Right ventricle myocardium inferior (tissue), 1 donor: ENCODE measurements around the gene KPNA5. TPM values are rescaled to one million over a fixed set of nuclear protein-coding genes. Genes with fewer than 3 reads are reported as not detected.

ENCODE experiments used
- ATAC-seq: fragments of 200-7000 bp; cut with Tn5 transposase; one replicate; pipeline ENCODE4 v1.9.1; 2020; ENCODE audit warnings: mild to moderate bottlenecking, moderate library complexity
- DNase-seq: peaks from one replicate; pipeline ENCODE4 v3.0.0; 2021; ENCODE audit errors: missing footprints
- intact Hi-C: fragments of 100-400 bp; cut with DNase I; formaldehyde crosslinking; loops from one replicate; pipeline ENCODE4 v1.11.0; 2022
- total RNA-seq: library from RNA; stranded (reverse); fragmentation: NEBNext Ultra II Directional; extraction: Animal tissue kit (Norgen Biotek cat#: 25700); gene quantifications from one replicate; pipeline ENCODE4 v1.2.1, GENCODE V29; 2021
- donor health status: DM: no; HTN: yes; CAD: no; lungs with severe emphysema.

KPNA5 gene
- total RNA-seq, 1 donor from 2014 or later = 7.3 TPM

DNA sequence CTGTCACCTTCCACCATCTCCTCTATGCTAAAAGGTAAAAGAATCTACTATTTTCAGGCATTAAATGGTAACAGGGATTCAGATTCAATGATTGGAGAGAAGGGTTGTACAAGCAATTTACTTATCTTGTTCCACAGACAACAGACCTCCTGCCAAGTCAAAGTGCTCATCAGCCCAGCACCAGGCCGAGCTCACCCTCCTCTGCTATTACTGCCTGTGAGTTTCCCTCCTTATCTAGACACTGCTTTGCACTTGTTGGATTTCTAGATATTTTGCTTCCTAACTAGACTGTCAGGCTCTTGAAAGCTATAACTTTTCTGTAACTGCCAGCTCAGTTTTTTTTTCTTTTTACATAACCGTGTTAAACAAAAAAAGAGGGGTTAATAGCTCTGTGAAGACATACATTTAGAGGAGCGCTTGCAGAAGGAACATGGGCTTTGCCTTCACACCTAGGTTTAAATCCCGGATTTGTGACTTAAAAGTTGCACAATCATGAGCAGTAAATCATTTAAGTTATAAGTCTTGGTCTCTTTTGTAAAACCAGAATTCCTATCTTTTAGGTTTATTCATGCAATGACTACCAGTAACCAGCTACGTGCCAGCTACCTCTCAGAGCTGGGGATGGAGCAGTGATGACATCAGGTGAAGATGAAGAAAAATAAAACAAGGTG lies 85.6 kb downstream of the KPNA5 start:
- intact Hi-C loops = no loop called here
- ATAC-seq (no peak), DNase-seq (no peak)

DNA sequence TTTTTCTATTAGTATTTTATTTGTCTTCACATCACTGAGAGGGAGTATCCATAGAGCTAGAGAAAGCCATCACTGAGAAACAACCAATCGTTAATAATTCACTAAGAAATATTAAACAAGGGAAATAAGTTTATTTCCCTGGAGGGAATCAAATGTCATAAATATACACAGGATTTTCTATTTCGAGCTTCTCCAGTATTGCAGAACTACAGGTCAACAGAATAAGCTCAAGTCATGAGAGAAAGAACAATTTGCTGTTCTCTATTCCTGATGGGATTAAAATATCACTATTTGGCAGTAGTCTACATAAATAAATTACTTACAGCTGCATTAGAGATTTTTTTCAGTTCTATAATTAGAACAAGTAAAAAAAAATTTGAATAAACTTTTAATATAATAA lies 86.7 kb downstream of the KPNA5 start:
- ATAC-seq = no peak
- no peak for DNase-seq
- intact Hi-C loops = no loop called here

DNA sequence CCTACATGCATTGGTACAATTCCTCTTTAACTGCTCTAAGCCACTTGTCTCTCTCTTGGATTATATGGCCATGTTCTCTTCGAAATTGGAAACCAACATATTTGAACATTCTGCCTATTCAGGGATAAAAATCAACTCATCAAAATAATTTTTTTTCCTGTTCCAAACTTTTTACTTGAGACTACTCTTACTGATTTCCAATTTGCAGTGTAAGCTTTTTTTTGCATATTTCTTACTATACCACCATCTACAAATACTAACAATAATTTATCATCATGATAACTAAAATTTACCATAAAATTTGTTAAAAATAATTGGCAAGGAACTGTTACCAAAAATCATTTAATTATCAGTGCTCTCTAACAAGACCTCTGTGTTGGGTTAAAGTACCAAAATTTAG lies 91.4 kb downstream of the KPNA5 start:
- ATAC-seq = no peak

GRCh38 chr6:116773886-116774285 lies 92.9 kb downstream of the KPNA5 start:
- DNase-seq = no peak
- intact Hi-C loops = no loop called here
- ATAC-seq = no peak

More for the DNA sequence above, 91.4 kb downstream of the KPNA5 start:
- no peak for DNase-seq
- intact Hi-C loops = no loop called here

GRCh38 chr6:116779573-116780164 lies 98.7 kb downstream of the KPNA5 start:
- intact Hi-C loops = loop anchor here (10.0 kb wide), 1 partner anchor 185 kb away; no protein-coding TSS in a partner anchor
- ATAC-seq (no peak), DNase-seq (no peak)

- intact Hi-C loops = loop anchor here (10.0 kb wide), 1 partner anchor 181 kb away; no protein-coding TSS in a partner anchor
These were observed 102.8 kb downstream of the KPNA5 start for GRCh38 chr6:116783852-116784251.

More at GRCh38 chr6:116783852-116784251, 102.8 kb downstream of the KPNA5 start:
- DNase-seq (no peak), ATAC-seq (no peak)

Other genes with a start within 250 kb of the KPNA5 start
- 2.9 TPM for gene CALHM6, start 219.8 kb upstream of the KPNA5 start, total RNA-seq
- gene CALHM5, start 169.6 kb upstream of the KPNA5 start, total RNA-seq = 2.9 TPM
- not detected for gene TRAPPC3L, start 135.5 kb upstream of the KPNA5 start, total RNA-seq
- not detected for gene CALHM4, start 127.5 kb upstream of the KPNA5 start, total RNA-seq
- gene RWDD1, start 109.7 kb upstream of the KPNA5 start, total RNA-seq = 72.6 TPM
- not detected for gene RSPH4A, start 64.7 kb upstream of the KPNA5 start, total RNA-seq
- 3.8 TPM for gene ZUP1, start 12.4 kb upstream of the KPNA5 start, total RNA-seq
- gene FAM162B, start 84.5 kb downstream of the KPNA5 start, total RNA-seq = 3.8 TPM
- not detected for gene GPRC6A, start 147.9 kb downstream of the KPNA5 start, total RNA-seq
- gene RFX6, start 196.0 kb downstream of the KPNA5 start, total RNA-seq = not detected